ENCODE results near the gene SNTB2. TPM values are rescaled to one million over a fixed set of nuclear protein-coding genes. Genes with fewer than 3 reads are reported as not detected.
A peak's percentile ranks its signal among the peaks of the same experiment; 100 is the strongest.

SNTB2 gene
- total and polyA plus RNA-seq, 2 of the 13 experiments (the other 11 are each of a cell fraction or from before 2014, with no cell fraction given) = 11.5 to 19.2 TPM

DNA sequence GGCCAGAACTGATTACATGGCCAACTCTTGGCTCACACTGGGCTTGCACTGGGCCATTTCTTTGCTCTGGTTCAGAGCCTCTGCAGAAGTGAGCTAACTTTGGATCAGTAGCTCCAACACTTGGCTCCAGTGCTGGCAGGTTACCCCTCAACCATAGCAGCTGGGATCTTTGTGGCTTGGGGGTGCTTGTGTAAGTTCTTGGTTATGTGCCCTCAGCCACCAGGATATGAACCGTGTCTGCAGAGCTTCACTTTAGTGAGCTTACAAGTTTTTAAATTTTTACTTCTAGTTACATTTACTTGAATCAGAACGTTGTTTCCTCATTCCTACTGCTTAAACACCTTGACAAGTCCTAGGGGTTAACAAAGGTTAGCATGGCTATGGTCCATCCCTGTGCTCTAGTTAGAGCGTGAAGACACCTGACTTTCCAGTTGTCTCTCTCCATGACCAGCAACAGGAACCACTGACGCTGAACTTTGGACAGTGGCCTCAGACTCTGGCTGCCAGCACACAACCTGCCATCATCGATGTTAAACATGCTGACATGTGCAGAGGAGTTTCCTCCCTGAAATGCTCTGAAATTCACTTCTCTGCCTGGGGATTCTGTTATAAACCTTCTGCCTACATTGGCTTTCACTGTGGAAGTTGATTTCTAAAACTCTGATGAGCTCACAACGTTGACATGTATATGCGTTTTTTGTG, 139.4 kb downstream of the SNTB2 start (continued):
- TF ChIP-seq PPARG (CRISPR knock-in tag; conservative IDR thresholded peaks at IDR 0.05) (no peak), NR2F1 (CRISPR knock-in tag; IDR thresholded peaks at IDR 0.05) (peak; percentile 38 to 61; a peak in 2 of 4 replicates), FOXO1 (CRISPR knock-in tag; IDR thresholded peaks at IDR 0.05) (peak; percentile 70; the same call in 1 of the 2 replicates), ZNF777 (CRISPR knock-in tag; IDR thresholded peaks at IDR 0.05) (no peak), ZNF343 (CRISPR knock-in tag; IDR thresholded peaks at IDR 0.05) (no peak), POLR2G (IDR thresholded peaks at IDR 0.05; ENCODE audit: low read depth, low read length) (peak; percentile 52; the same call in 1 of the 2 replicates), RXRA (CRISPR knock-in tag; IDR thresholded peaks at IDR 0.05) (peak; percentile 77; the same call in 1 of the 2 replicates), ZNF550 (CRISPR knock-in tag; IDR thresholded peaks at IDR 0.05; ENCODE audit: borderline replicate concordance) (no peak), TAF1 (CRISPR knock-in tag; IDR thresholded peaks at IDR 0.05) (no peak; the same call in 1 of the 2 replicates), RBFOX2 (IDR thresholded peaks at IDR 0.05; ENCODE audit: low read depth, low read length) (peak; percentile 35), PHF20 (CRISPR knock-in tag; IDR thresholded peaks at IDR 0.05) (0 out of 2 replicates have a peak, but pooled peaks have one; percentile 40), FOXA3 (CRISPR knock-in tag; IDR thresholded peaks at IDR 0.05) (peak; percentile 73), MAFK (conservative IDR thresholded peaks at IDR 0.05 in 1 of 2, IDR thresholded peaks at IDR 0.05 in 1 of 2; ENCODE audit: low read length in 2 of 2) (peak; percentile 84 to 94), ZNF121 (CRISPR knock-in tag; IDR thresholded peaks at IDR 0.05) (no peak), ATM (IDR thresholded peaks at IDR 0.05; ENCODE audit: borderline replicate concordance) (no peak), SRSF4 (IDR thresholded peaks at IDR 0.05; ENCODE audit: low read depth, low read length, poor library complexity, severe bottlenecking) (no peak)
- TF ChIP-seq, protein P1, sequence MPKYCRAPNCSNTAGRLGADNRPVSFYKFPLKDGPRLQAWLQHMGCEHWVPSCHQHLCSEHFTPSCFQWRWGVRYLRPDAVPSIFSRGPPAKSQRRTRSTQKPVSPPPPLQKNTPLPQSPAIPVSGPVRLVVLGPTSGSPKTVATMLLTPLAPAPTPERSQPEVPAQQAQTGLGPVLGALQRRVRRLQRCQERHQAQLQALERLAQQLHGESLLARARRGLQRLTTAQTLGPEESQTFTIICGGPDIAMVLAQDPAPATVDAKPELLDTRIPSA (CRISPR knock-in tag; IDR thresholded peaks at IDR 0.05; ENCODE audit: borderline replicate concordance) = no peak
- TF ChIP-seq, protein P2, sequence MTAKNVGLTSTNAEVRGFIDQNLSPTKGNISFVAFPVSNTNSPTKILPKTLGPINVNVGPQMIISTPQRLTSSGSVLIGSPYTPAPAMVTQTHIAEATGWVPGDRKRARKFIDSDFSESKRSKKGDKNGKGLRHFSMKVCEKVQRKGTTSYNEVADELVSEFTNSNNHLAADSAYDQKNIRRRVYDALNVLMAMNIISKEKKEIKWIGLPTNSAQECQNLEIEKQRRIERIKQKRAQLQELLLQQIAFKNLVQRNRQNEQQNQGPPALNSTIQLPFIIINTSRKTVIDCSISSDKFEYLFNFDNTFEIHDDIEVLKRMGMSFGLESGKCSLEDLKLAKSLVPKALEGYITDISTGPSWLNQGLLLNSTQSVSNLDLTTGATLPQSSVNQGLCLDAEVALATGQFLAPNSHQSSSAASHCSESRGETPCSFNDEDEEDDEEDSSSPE (CRISPR knock-in tag; IDR thresholded peaks at IDR 0.05) = peak; percentile 71
- TF ChIP-seq, protein P3, sequence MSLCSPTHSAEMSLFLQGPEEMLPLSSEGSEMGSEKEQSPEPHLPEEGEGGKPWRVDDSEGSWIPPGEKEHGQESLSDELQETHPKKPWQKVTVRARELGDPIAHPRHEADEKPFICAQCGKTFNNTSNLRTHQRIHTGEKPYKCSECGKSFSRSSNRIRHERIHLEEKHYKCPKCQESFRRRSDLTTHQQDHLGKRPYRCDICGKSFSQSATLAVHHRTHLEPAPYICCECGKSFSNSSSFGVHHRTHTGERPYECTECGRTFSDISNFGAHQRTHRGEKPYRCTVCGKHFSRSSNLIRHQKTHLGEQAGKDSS (CRISPR knock-in tag; IDR thresholded peaks at IDR 0.05; ENCODE audit: borderline replicate concordance, low read depth) = no peak; the same call in 1 of the 2 replicates
- TF ChIP-seq, protein P4, sequence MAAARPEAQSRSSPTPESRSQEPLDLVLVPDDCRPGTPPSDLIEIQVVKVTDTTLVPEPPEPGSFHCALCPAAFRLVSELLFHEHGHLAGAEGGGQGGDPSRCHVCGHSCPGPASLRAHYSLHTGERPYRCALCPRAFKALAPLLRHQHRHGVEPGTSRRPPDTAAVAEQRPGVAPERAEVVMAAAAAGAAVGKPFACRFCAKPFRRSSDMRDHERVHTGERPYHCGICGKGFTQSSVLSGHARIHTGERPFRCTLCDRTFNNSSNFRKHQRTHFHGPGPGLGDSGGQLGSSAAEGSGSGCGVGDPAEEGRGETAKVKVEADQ (CRISPR knock-in tag; IDR thresholded peaks at IDR 0.05; ENCODE audit: borderline replicate concordance) = 0 out of 2 replicates have a peak, but pooled peaks have one; percentile 39
- TF ChIP-seq, protein P5, sequence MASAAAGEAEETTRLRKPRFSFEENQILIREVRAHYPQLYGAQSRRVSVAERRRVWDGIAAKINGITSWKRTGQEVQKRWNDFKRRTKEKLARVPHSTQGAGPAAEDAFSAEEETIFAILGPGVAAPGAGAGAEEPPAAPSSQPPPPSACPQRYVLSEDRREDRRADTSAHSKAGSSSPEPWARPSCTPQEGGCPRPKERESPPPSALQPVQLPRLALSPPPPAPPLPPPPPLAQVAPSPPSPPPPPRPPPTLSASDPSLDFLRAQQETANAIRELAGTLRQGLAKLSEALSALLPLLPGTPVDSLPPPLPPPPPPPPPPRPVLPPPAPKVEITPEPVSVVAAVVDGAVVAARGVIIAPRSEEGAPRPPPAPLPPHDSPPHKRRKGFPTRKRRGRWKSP (CRISPR knock-in tag; IDR thresholded peaks at IDR 0.05) = 0 out of 2 replicates have a peak, but pooled peaks have one; percentile 67
- TF ChIP-seq, protein P6, sequence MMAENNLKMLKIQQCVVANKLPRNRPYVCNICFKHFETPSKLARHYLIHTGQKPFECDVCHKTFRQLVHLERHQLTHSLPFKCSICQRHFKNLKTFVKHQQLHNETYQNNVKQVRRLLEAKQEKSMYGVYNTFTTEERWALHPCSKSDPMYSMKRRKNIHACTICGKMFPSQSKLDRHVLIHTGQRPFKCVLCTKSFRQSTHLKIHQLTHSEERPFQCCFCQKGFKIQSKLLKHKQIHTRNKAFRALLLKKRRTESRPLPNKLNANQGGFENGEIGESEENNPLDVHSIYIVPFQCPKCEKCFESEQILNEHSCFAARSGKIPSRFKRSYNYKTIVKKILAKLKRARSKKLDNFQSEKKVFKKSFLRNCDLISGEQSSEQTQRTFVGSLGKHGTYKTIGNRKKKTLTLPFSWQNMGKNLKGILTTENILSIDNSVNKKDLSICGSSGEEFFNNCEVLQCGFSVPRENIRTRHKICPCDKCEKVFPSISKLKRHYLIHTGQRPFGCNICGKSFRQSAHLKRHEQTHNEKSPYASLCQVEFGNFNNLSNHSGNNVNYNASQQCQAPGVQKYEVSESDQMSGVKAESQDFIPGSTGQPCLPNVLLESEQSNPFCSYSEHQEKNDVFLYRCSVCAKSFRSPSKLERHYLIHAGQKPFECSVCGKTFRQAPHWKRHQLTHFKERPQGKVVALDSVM (CRISPR knock-in tag; IDR thresholded peaks at IDR 0.05) = 0 out of 2 replicates have a peak, but pooled peaks have one; percentile 17
